H1 (cell line): ENCODE results near the gene LRRC4C. TPM values are rescaled to one million over a fixed set of nuclear protein-coding genes. Genes with fewer than 3 reads are reported as not detected.

ENCODE experiments used
- CTCF ChIA-PET: fragments of 300-600 bp; sonication (Branson Sonifier 250); formaldehyde crosslinking; loops from one replicate; lab custom pipeline; 2021; ENCODE audit not compliant: partially characterized antibody; lab: Charles Lee
- POLR2A ChIA-PET: fragments of 300-600 bp; sonication (Branson Sonifier 250); formaldehyde crosslinking; loops from one replicate; lab custom pipeline; 2021; ENCODE audit warnings: inconsistent platforms; ENCODE audit not compliant: partially characterized antibody; lab: Charles Lee
- DNase-seq, 2 experiments: peaks; one replicate each; pipeline versions ENCODE4 v3.0.0 to v3.0.0-alpha.2; 2010 to 2022; ENCODE audit warnings: low spot score in 2 of 2, low read depth in 1 of 2, mixed read lengths in 1 of 2
- FAIRE-seq: peaks from 2 replicates; lab custom pipeline; 2011; peaks lifted over from hg19 to GRCh38; lab: Jason Lieb, UNC
- H2AFZ ChIP-seq: 2 replicates; pipeline ENCODE4 v1.8.1; 2012; ENCODE audit warnings: low read length, inconsistent platforms
- H2AK5ac ChIP-seq: 2 replicates; pipeline ENCODE4 v1.6.1; 2013; ENCODE audit warnings: low read depth, low read length
- H2BK120ac ChIP-seq: replicated peaks from 2 replicates; pipeline ENCODE3; 2013; ENCODE audit warnings: low read depth, low read length, inconsistent platforms
- H2BK12ac ChIP-seq: 2 replicates; pipeline ENCODE4 v1.6.1; 2013; ENCODE audit warnings: low read depth, low read length
- H2BK15ac ChIP-seq: 2 replicates; pipeline ENCODE4 v1.6.1; 2013; ENCODE audit warnings: low read length
- H2BK20ac ChIP-seq: 2 replicates; pipeline ENCODE4 v1.6.1; 2013; ENCODE audit warnings: low read length
- H2BK5ac ChIP-seq: 2 replicates; pipeline ENCODE4 v1.6.1; 2013; ENCODE audit warnings: low read depth, low read length
- H3K14ac ChIP-seq: 2 replicates; pipeline ENCODE4 v1.6.1; 2013; ENCODE audit warnings: inconsistent platforms; ENCODE audit not compliant: insufficient read length
- H3K18ac ChIP-seq: 2 replicates; pipeline ENCODE4 v1.6.1; 2013; ENCODE audit warnings: low read length; ENCODE audit errors: extremely low read depth
- H3K23ac ChIP-seq: 2 replicates; pipeline ENCODE4 v1.6.1; 2013; ENCODE audit warnings: inconsistent platforms; ENCODE audit not compliant: insufficient read length
- H3K23me2 ChIP-seq: 2 replicates; pipeline ENCODE4 v1.6.1; 2013; ENCODE audit warnings: low read depth, low read length
- H3K27ac ChIP-seq: 2 replicates; pipeline ENCODE4 v1.6.1; 2011; ENCODE audit warnings: low read depth, low read length, inconsistent platforms
- H3K27me3 ChIP-seq, 4 experiments: replicated peaks in 1 of 4; 1 replicate in 1 of 4; 2 replicates in 3 of 4; pipeline versions ENCODE4 v1.6.1 to v1.8.1; 2011 to 2013; ENCODE audit warnings: low read length in 3 of 4, mild to moderate bottlenecking in 3 of 4, inconsistent platforms in 2 of 4, mixed read lengths in 2 of 4, moderate library complexity in 1 of 4; ENCODE audit not compliant: control insufficient read depth in 3 of 4, insufficient read depth in 3 of 4; ENCODE audit errors: extremely low read depth in 1 of 4
- H3K36me3 ChIP-seq, 4 experiments: 2 replicates each; pipeline versions ENCODE4 v1.6.1 to v1.8.1; 2011 to 2013; ENCODE audit warnings: mild to moderate bottlenecking in 4 of 4, low read length in 3 of 4, moderate library complexity in 2 of 4, control low read depth in 1 of 4, inconsistent platforms in 1 of 4; ENCODE audit not compliant: insufficient read depth in 4 of 4, control insufficient read depth in 2 of 4
- H3K4ac ChIP-seq: replicated peaks from 2 replicates; pipeline ENCODE3; 2013; ENCODE audit warnings: low read length, low read depth, mixed read lengths, inconsistent platforms; ENCODE audit not compliant: insufficient read length
- H3K4me1 ChIP-seq, 4 experiments: replicated peaks in 1 of 4; 1 replicate in 1 of 4; 2 replicates in 3 of 4; pipeline versions ENCODE4 v1.6.1 to v1.8.1; 2011 to 2013; ENCODE audit warnings: low read length in 3 of 4, inconsistent platforms in 2 of 4, mixed read lengths in 1 of 4; ENCODE audit not compliant: insufficient read depth in 4 of 4, control insufficient read depth in 3 of 4
- H3K4me2 ChIP-seq, 2 experiments: 2 replicates each; pipeline versions ENCODE4 v1.6.1 to v1.8.1; 2011 to 2013; ENCODE audit warnings: low read depth in 2 of 2, low read length in 2 of 2, control low read depth in 1 of 2, inconsistent platforms in 1 of 2, mild to moderate bottlenecking in 1 of 2; ENCODE audit not compliant: insufficient read depth in 1 of 2
- H3K4me3 ChIP-seq, 4 experiments: fragments of 200-600, 300-600 bp in 1 of 4; sonication (generic), shearing (Covaris generic), sonication (Bioruptor Twin) in 1 of 4; 2 replicates each; pipeline versions ENCODE4 v1.5.1 to v1.8.1; 2011 to 2016; ENCODE audit warnings: low read length in 4 of 4, low read depth in 3 of 4, control low read depth in 2 of 4, inconsistent platforms in 2 of 4, mild to moderate bottlenecking in 2 of 4, mixed read lengths in 1 of 4, moderate library complexity in 1 of 4; ENCODE audit not compliant: insufficient read depth in 2 of 4; ENCODE audit errors: extremely low read depth in 1 of 4
- H3K56ac ChIP-seq: replicated peaks from 2 replicates; pipeline ENCODE3; 2013; ENCODE audit warnings: low read depth, mild to moderate bottlenecking, mixed read lengths, low read length, inconsistent platforms; ENCODE audit not compliant: insufficient read length
- H3K79me1 ChIP-seq: 2 replicates; pipeline ENCODE4 v1.6.1; 2013; ENCODE audit warnings: low read depth, low read length, control low read depth
- H3K79me2 ChIP-seq, 2 experiments: 2 replicates each; pipeline versions ENCODE4 v1.6.1 to v1.8.1; 2012 to 2013; ENCODE audit warnings: low read length in 2 of 2, mild to moderate bottlenecking in 2 of 2, inconsistent platforms in 1 of 2; ENCODE audit not compliant: insufficient read depth in 2 of 2, control insufficient read depth in 1 of 2
- H3K9ac ChIP-seq, 4 experiments: replicated peaks in 1 of 4; 1 replicate in 1 of 4; 2 replicates in 3 of 4; pipeline versions ENCODE4 v1.6.1 to v1.8.1; 2011 to 2013; ENCODE audit warnings: low read depth in 3 of 4, low read length in 3 of 4, control low read depth in 2 of 4, mild to moderate bottlenecking in 2 of 4, moderate library complexity in 2 of 4, inconsistent platforms in 1 of 4; ENCODE audit errors: extremely low read depth in 1 of 4
- H3K9me3 ChIP-seq, 2 experiments: 2 replicates each; pipeline versions ENCODE4 v1.6.1 to v1.8.1; 2012 to 2013; ENCODE audit warnings: mild to moderate bottlenecking in 2 of 2, moderate library complexity in 2 of 2, control low read depth in 1 of 2, inconsistent platforms in 1 of 2, low read depth in 1 of 2, low read length in 1 of 2, mixed read lengths in 1 of 2; ENCODE audit not compliant: insufficient read depth in 2 of 2
- H4K20me1 ChIP-seq, 2 experiments: replicated peaks in 1 of 2; 2 replicates each; pipeline versions ENCODE3 to v1.8.1; 2011 to 2013; ENCODE audit warnings: inconsistent platforms in 2 of 2, low read length in 2 of 2, mild to moderate bottlenecking in 1 of 2; ENCODE audit not compliant: insufficient read depth in 2 of 2, control insufficient read depth in 1 of 2
- H4K5ac ChIP-seq: 2 replicates; pipeline ENCODE4 v1.6.1; 2013; ENCODE audit warnings: low read length, low read depth, mixed read lengths, inconsistent platforms; ENCODE audit not compliant: insufficient read length
- H4K8ac ChIP-seq: 2 replicates; pipeline ENCODE4 v1.8.0; 2013; ENCODE audit warnings: mild to moderate bottlenecking, moderate library complexity, low read length, inconsistent platforms; ENCODE audit not compliant: insufficient read depth; ENCODE audit errors: extremely low read depth
- H4K91ac ChIP-seq: replicated peaks from 2 replicates; pipeline ENCODE3; 2013; ENCODE audit warnings: low read length, mixed read lengths, inconsistent platforms; ENCODE audit not compliant: insufficient read length
- CTCF ChIP-seq, 3 experiments: IDR thresholded peaks; 1 replicate in 2 of 3; 2 replicates in 1 of 3; pipeline versions ENCODE4 v1.5.1 to v1.6.1; 2011; ENCODE audit warnings: low read length in 3 of 3, mild to moderate bottlenecking in 3 of 3, inconsistent platforms in 2 of 3, low read depth in 1 of 3, moderate library complexity in 1 of 3; ENCODE audit not compliant: insufficient read depth in 1 of 3; ENCODE audit errors: control extremely low read depth in 1 of 3
- EGR1 ChIP-seq: IDR thresholded peaks from 2 replicates; pipeline ENCODE4 v1.6.1; 2011; ENCODE audit warnings: low read depth, low read length, borderline replicate concordance
- EZH2 ChIP-seq: fragments of 200-600 bp; sonication (generic); IDR thresholded peaks from 2 replicates; pipeline ENCODE4 v1.7.1; 2012; ENCODE audit warnings: low read depth, mild to moderate bottlenecking, moderate library complexity, low read length, inconsistent platforms; ENCODE audit not compliant: severe bottlenecking
- MAFK ChIP-seq: IDR thresholded peaks from 2 replicates; pipeline ENCODE4 v1.6.1; 2012; ENCODE audit warnings: low read depth, mild to moderate bottlenecking, improper control_type of control experiment, low read length
- polyA plus RNA-seq, 7 experiments: library from polyadenylated mRNA; depleted of rRNA in 3 of 7; stranded (reverse) in 5 of 7; unstranded in 2 of 7; fragments of >200 nt in 5 of 7; fragments of 200-250 nt in 2 of 7; gene quantifications; 1 replicate in 5 of 7; 2 replicates in 1 of 7; 4 replicates in 1 of 7; pipeline versions ENCODE4 v1.2.1 to v1.2.3, GENCODE V29; 2011 to 2013; ENCODE audit warnings: missing spikeins in 2 of 7, mixed read lengths in 2 of 7
- total RNA-seq: library from RNA; stranded (reverse); fragmentation: NEBNext Ultra II Directional; extraction: Animal tissue kit (Norgen Biotek cat#: 25700); gene quantifications from 2 replicates; pipeline ENCODE4 v1.2.1, GENCODE V29; 2021
- TF ChIP-seq, protein P1 (sequence below): IDR thresholded peaks from 2 replicates; pipeline ENCODE4 v1.6.1; 2012; ENCODE audit warnings: low read length, inconsistent platforms

LRRC4C gene
- total and polyA plus RNA-seq, 2 of the 8 experiments (the other 6 are each of a cell fraction or from before 2014, with no cell fraction given) = 0.23 to 2.2 TPM

GRCh38 chr11:41050791-41051190 is 408.7 kb downstream of the LRRC4C start:
- Histone ChIP-seq H3K23me2 (no peaks in the 10 kb centered on the region), H3K9me3 (no peaks in the 10 kb centered on the region), H3K9ac (no peak overlapping the region), H2BK5ac (no peak overlapping the region), H3K56ac (no peak overlapping the region), H2BK15ac (no peak overlapping the region), H2AK5ac (no peak overlapping the region), H4K5ac (no peak overlapping the region), H3K27me3 (no peaks in the 10 kb centered on the region), H4K20me1 (no peaks in the 10 kb centered on the region), H2BK120ac (no peak overlapping the region), H3K4me2 (no peak overlapping the region), H4K91ac (no peak overlapping the region), H2BK20ac (no peak overlapping the region), H3K36me3 (no peaks in the 10 kb centered on the region), H3K79me2 (no peaks in the 10 kb centered on the region), H3K18ac (no peak overlapping the region), H3K4me1 (no peaks in the 10 kb centered on the region), H2AFZ (no peak overlapping the region), H3K4ac (no peak overlapping the region), H2BK12ac (no peak overlapping the region), H4K8ac (no peak overlapping the region), H3K14ac (no peak overlapping the region), H3K23ac (no peak overlapping the region), H3K79me1 (no peaks in the 10 kb centered on the region), H3K27ac (no peak overlapping the region), H3K4me3 (no peak overlapping the region)
- ChIA-PET POLR2A (no interaction called here), CTCF (no interaction called here)
- TF ChIP-seq EGR1 (no peak), MAFK (no peak), EZH2 (no peak), CTCF (IDR thresholded peaks at IDR 0.05; ENCODE audit: control extremely low read depth in 1 of 3, insufficient read depth in 1 of 3, low read depth in 1 of 3, low read length in 3 of 3) (no peak)
- TF ChIP-seq, protein P1, sequence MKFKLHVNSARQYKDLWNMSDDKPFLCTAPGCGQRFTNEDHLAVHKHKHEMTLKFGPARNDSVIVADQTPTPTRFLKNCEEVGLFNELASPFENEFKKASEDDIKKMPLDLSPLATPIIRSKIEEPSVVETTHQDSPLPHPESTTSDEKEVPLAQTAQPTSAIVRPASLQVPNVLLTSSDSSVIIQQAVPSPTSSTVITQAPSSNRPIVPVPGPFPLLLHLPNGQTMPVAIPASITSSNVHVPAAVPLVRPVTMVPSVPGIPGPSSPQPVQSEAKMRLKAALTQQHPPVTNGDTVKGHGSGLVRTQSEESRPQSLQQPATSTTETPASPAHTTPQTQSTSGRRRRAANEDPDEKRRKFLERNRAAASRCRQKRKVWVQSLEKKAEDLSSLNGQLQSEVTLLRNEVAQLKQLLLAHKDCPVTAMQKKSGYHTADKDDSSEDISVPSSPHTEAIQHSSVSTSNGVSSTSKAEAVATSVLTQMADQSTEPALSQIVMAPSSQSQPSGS = no peak
- FAIRE-seq = no peak
- DNase-seq = no peak
